A673 (cell line): ENCODE results near the gene TMEM238. TPM values are rescaled to one million over a fixed set of nuclear protein-coding genes. Genes with fewer than 3 reads are reported as not detected.

ENCODE experiments used
- BruUV-seq: library from RNA; stranded (reverse); fragments of 400-500 nt; replicated peaks from 2 replicates; lab custom pipeline; 2021; lab: Mats Ljungman, UMichigan
- CTCF ChIA-PET: fragments of 300-600 bp; sonication (Branson Sonifier 250); formaldehyde crosslinking; loops from one replicate; lab custom pipeline; 2022; ENCODE audit warnings: antibody characterized with exemption; lab: Charles Lee
- POLR2A ChIA-PET: fragments of 300-600 bp; sonication (Branson Sonifier 250); formaldehyde crosslinking; loops from one replicate; lab custom pipeline; 2022; ENCODE audit warnings: antibody characterized with exemption; ENCODE audit not compliant: low non-redundant PET; lab: Charles Lee
- DNase-seq: peaks from one replicate; pipeline ENCODE4 v3.0.0-alpha.2; 2015; ENCODE audit warnings: low spot score
- H3K27ac ChIP-seq: fragments of 200-600 bp; sonication (generic); 2 replicates; pipeline ENCODE4 v1.5.1; 2016; ENCODE audit warnings: mixed run types, low read depth, mild to moderate bottlenecking, mixed read lengths, antibody characterized with exemption, low read length; ENCODE audit not compliant: poor library complexity, severe bottlenecking
- H3K27me3 ChIP-seq: fragments of 200-600 bp; sonication (generic); replicated peaks from 2 replicates; pipeline ENCODE4 v1.6.1; 2017; ENCODE audit warnings: mixed run types, low read depth, mild to moderate bottlenecking, mixed read lengths, antibody characterized with exemption, low read length; ENCODE audit not compliant: insufficient read depth, poor library complexity
- H3K36me3 ChIP-seq: fragments of 200-600 bp; sonication (generic); 2 replicates; pipeline ENCODE4 v1.6.1; 2016; ENCODE audit warnings: mixed run types, mild to moderate bottlenecking, mixed read lengths, antibody characterized with exemption, low read length; ENCODE audit not compliant: insufficient read depth, poor library complexity, severe bottlenecking
- H3K4me1 ChIP-seq: fragments of 200-600 bp; sonication (generic); 2 replicates; pipeline ENCODE4 v1.6.1; 2017; ENCODE audit warnings: mixed run types, mild to moderate bottlenecking, mixed read lengths, antibody characterized with exemption, low read length; ENCODE audit not compliant: insufficient read depth, poor library complexity, severe bottlenecking
- H3K4me3 ChIP-seq: fragments of 200-600 bp; sonication (generic); 2 replicates; pipeline ENCODE4 v1.5.1; 2016; ENCODE audit warnings: low read depth, mixed run types, mild to moderate bottlenecking, mixed read lengths, low read length; ENCODE audit not compliant: poor library complexity, severe bottlenecking
- H3K9me3 ChIP-seq: fragments of 200-600 bp; sonication (generic); 2 replicates; pipeline ENCODE4 v1.6.1; 2016; ENCODE audit warnings: mixed run types, low read depth, mild to moderate bottlenecking, mixed read lengths, antibody characterized with exemption, low read length; ENCODE audit not compliant: poor library complexity, severe bottlenecking
- EZH2 ChIP-seq: fragments of 200-600 bp; sonication (generic); IDR thresholded peaks from 2 replicates; pipeline ENCODE4 v1.6.1; 2017; ENCODE audit warnings: borderline replicate concordance, low read depth, mild to moderate bottlenecking, mixed read lengths, antibody characterized with exemption, low read length; ENCODE audit not compliant: poor library complexity, severe bottlenecking
- intact Hi-C: fragments of 100-400 bp; cut with micrococcal nuclease; formaldehyde crosslinking; loops from one replicate; pipeline ENCODE4 v1.10.0; 2022; ENCODE audit not compliant: unreplicated experiment
- total RNA-seq: library from RNA; stranded (reverse); gene quantifications from 2 replicates; pipeline ENCODE4 v1.2.3, GENCODE V29; 2021
- TF ChIP-seq, protein P1 (sequence below): fragments of 300-800, 200-600 bp; sonication (generic); conservative IDR thresholded peaks from 2 replicates; pipeline ENCODE4 v1.5.1; 2017; ENCODE audit warnings: low read depth, mild to moderate bottlenecking, antibody characterized with exemption, low read length, moderate library complexity, mixed read lengths

The TMEM238 gene
- total RNA-seq, 1 experiment from 2014 or later: 0.69 TPM

GRCh38 chr19:55431183-55431582, 47.1 kb upstream of the TMEM238 start:
- no peaks in the 10 kb centered on the region for H3K36me3 ChIP-seq
- TF ChIP-seq, protein P1, sequence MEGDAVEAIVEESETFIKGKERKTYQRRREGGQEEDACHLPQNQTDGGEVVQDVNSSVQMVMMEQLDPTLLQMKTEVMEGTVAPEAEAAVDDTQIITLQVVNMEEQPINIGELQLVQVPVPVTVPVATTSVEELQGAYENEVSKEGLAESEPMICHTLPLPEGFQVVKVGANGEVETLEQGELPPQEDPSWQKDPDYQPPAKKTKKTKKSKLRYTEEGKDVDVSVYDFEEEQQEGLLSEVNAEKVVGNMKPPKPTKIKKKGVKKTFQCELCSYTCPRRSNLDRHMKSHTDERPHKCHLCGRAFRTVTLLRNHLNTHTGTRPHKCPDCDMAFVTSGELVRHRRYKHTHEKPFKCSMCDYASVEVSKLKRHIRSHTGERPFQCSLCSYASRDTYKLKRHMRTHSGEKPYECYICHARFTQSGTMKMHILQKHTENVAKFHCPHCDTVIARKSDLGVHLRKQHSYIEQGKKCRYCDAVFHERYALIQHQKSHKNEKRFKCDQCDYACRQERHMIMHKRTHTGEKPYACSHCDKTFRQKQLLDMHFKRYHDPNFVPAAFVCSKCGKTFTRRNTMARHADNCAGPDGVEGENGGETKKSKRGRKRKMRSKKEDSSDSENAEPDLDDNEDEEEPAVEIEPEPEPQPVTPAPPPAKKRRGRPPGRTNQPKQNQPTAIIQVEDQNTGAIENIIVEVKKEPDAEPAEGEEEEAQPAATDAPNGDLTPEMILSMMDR: no peak
- no peak for TF ChIP-seq EZH2
- no TSS peak for BruUV-seq
- ChIA-PET POLR2A (no interaction called here), CTCF (no interaction called here)
- no peak overlapping the region for H3K27ac ChIP-seq
- intact Hi-C loops: no loop called here
- no peaks in the 10 kb centered on the region for H3K9me3 ChIP-seq
- DNase-seq: no peak
- H3K4me1 ChIP-seq: no peaks in the 10 kb centered on the region
- H3K27me3 ChIP-seq: no peaks in the 10 kb centered on the region
- no peak overlapping the region for H3K4me3 ChIP-seq

DNA sequence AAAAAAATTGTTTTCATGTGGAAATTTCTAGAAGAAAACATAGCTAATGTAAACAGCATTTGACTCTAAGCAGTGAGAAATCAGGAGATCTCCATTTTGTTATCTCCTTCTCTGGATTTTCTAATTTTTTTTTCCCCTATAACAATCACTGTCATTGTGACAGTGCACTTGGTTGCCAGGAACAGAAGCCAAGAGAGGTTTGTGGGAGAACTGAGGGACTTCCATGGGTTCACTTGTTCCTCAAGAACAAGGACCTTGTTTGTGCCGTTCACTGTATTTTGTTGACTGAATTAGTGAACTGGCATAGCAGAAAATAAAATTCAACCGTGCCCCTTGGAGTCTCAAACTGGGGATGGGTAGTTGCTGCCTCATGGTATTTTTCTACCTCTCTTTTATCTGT, 42.0 kb upstream of the TMEM238 start:
- H3K27me3 ChIP-seq: no peaks in the 10 kb centered on the region
- no peak overlapping the region for H3K4me3 ChIP-seq
- no peaks in the 10 kb centered on the region for H3K36me3 ChIP-seq
- ChIA-PET CTCF (no interaction called here), POLR2A (no interaction called here)
- H3K9me3 ChIP-seq: no peaks in the 10 kb centered on the region
- no TSS peak for BruUV-seq
- no peak for DNase-seq
- no peak for TF ChIP-seq EZH2
- TF ChIP-seq, protein P1: no peak
- intact Hi-C loops: no loop called here
- H3K27ac ChIP-seq: no peak overlapping the region
- no peaks in the 10 kb centered on the region for H3K4me1 ChIP-seq

DNA sequence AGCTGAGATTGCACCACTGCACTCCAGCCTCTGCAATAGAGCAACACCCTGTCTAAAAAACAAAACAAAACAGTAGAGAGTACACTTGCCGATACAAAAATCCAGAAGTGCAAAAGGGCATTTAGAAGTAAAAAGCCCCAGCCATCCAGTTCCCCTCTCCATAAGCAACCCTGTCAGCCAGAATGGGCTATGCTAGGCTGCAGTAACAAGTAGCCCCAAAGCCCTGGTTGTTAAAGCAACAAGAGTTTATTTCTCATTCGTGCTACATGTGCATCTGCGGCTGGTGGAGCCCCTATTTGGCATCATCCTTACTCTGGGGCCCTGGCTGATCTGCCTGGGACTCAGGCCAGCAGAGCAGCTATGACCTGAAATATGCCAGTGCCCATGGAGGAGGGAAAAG, 40.4 kb upstream of the TMEM238 start:
- no peak for DNase-seq
- intact Hi-C loops: no loop called here
- POLR2A ChIA-PET: no interaction called here
- H3K4me3 ChIP-seq: no peak overlapping the region
- TF ChIP-seq EZH2: no peak
- TF ChIP-seq, protein P1: no peak
- H3K27ac ChIP-seq: no peak overlapping the region
- no peaks in the 10 kb centered on the region for H3K36me3 ChIP-seq
- BruUV-seq: no TSS peak
- H3K27me3 ChIP-seq: no peaks in the 10 kb centered on the region
- H3K4me1 ChIP-seq: no peaks in the 10 kb centered on the region
- CTCF ChIA-PET: no interaction called here
- no peaks in the 10 kb centered on the region for H3K9me3 ChIP-seq
